A673 (cell line): ENCODE measurements around the gene CDKAL1. TPM values are rescaled to one million over a fixed set of nuclear protein-coding genes. Genes with fewer than 3 reads are reported as not detected.
"Not testable (repeated sequence)": the region's sequence is repeated elsewhere in the genome, so short reads cannot be mapped to it uniquely, and the experiment has no call there.

Source experiments
- BruUV-seq: library from RNA; stranded (reverse); fragments of 400-500 nt; replicated peaks from 2 replicates; lab custom pipeline; 2021; lab: Mats Ljungman, UMichigan
- CTCF ChIA-PET: fragments of 300-600 bp; sonication (Branson Sonifier 250); formaldehyde crosslinking; loops from one replicate; lab custom pipeline; 2022; ENCODE audit warnings: antibody characterized with exemption; lab: Charles Lee
- POLR2A ChIA-PET: fragments of 300-600 bp; sonication (Branson Sonifier 250); formaldehyde crosslinking; loops from one replicate; lab custom pipeline; 2022; ENCODE audit warnings: antibody characterized with exemption; ENCODE audit not compliant: low non-redundant PET; lab: Charles Lee
- DNase-seq: peaks from one replicate; pipeline ENCODE4 v3.0.0-alpha.2; 2015; ENCODE audit warnings: low spot score
- H3K27ac ChIP-seq: fragments of 200-600 bp; sonication (generic); 2 replicates; pipeline ENCODE4 v1.5.1; 2016; ENCODE audit warnings: mixed run types, low read depth, mild to moderate bottlenecking, mixed read lengths, antibody characterized with exemption, low read length; ENCODE audit not compliant: poor library complexity, severe bottlenecking
- H3K27me3 ChIP-seq: fragments of 200-600 bp; sonication (generic); replicated peaks from 2 replicates; pipeline ENCODE4 v1.6.1; 2017; ENCODE audit warnings: mixed run types, low read depth, mild to moderate bottlenecking, mixed read lengths, antibody characterized with exemption, low read length; ENCODE audit not compliant: insufficient read depth, poor library complexity
- H3K36me3 ChIP-seq: fragments of 200-600 bp; sonication (generic); 2 replicates; pipeline ENCODE4 v1.6.1; 2016; ENCODE audit warnings: mixed run types, mild to moderate bottlenecking, mixed read lengths, antibody characterized with exemption, low read length; ENCODE audit not compliant: insufficient read depth, poor library complexity, severe bottlenecking
- H3K4me1 ChIP-seq: fragments of 200-600 bp; sonication (generic); 2 replicates; pipeline ENCODE4 v1.6.1; 2017; ENCODE audit warnings: mixed run types, mild to moderate bottlenecking, mixed read lengths, antibody characterized with exemption, low read length; ENCODE audit not compliant: insufficient read depth, poor library complexity, severe bottlenecking
- H3K4me3 ChIP-seq: fragments of 200-600 bp; sonication (generic); 2 replicates; pipeline ENCODE4 v1.5.1; 2016; ENCODE audit warnings: low read depth, mixed run types, mild to moderate bottlenecking, mixed read lengths, low read length; ENCODE audit not compliant: poor library complexity, severe bottlenecking
- H3K9me3 ChIP-seq: fragments of 200-600 bp; sonication (generic); 2 replicates; pipeline ENCODE4 v1.6.1; 2016; ENCODE audit warnings: mixed run types, low read depth, mild to moderate bottlenecking, mixed read lengths, antibody characterized with exemption, low read length; ENCODE audit not compliant: poor library complexity, severe bottlenecking
- CTCF ChIP-seq: fragments of 300-800, 200-600 bp; sonication (generic); conservative IDR thresholded peaks from 2 replicates; pipeline ENCODE4 v1.5.1; 2017; ENCODE audit warnings: low read depth, mild to moderate bottlenecking, antibody characterized with exemption, low read length, moderate library complexity, mixed read lengths
- EZH2 ChIP-seq: fragments of 200-600 bp; sonication (generic); IDR thresholded peaks from 2 replicates; pipeline ENCODE4 v1.6.1; 2017; ENCODE audit warnings: borderline replicate concordance, low read depth, mild to moderate bottlenecking, mixed read lengths, antibody characterized with exemption, low read length; ENCODE audit not compliant: poor library complexity, severe bottlenecking
- intact Hi-C: fragments of 100-400 bp; cut with micrococcal nuclease; formaldehyde crosslinking; loops from one replicate; pipeline ENCODE4 v1.10.0; 2022; ENCODE audit not compliant: unreplicated experiment
- total RNA-seq: library from RNA; stranded (reverse); gene quantifications from 2 replicates; pipeline ENCODE4 v1.2.3, GENCODE V29; 2021

Gene CDKAL1
- total RNA-seq, 1 experiment from 2014 or later, result 35.5 TPM

- BruUV-seq, result no TSS peak
- TF ChIP-seq EZH2 (no peak), CTCF (no peak)
- intact Hi-C loops, result no loop called here
- Histone ChIP-seq H3K9me3 (no peaks in the 10 kb centered on the region), H3K4me1 (peaks cover 6% of the 10 kb centered on the region), H3K27ac (no peak overlapping the region), H3K4me3 (no peak overlapping the region), H3K36me3 (no peaks in the 10 kb centered on the region), H3K27me3 (no peaks in the 10 kb centered on the region)
- ChIA-PET CTCF (no interaction called here), POLR2A (no interaction called here)
- no peak for DNase-seq
Measured at GRCh38 chr6:20717743-20718142, 183.5 kb downstream of the CDKAL1 start.

- BruUV-seq, result no TSS peak
- CTCF ChIA-PET, result no interaction called here
- POLR2A ChIA-PET, result no interaction called here
- Histone ChIP-seq H3K27me3 (no peaks in the 10 kb centered on the region), H3K9me3 (no peaks in the 10 kb centered on the region), H3K4me1 (peaks cover 6% of the 10 kb centered on the region), H3K27ac (no peak overlapping the region), H3K4me3 (no peak overlapping the region), H3K36me3 (no peaks in the 10 kb centered on the region)
- DNase-seq, result no peak
- intact Hi-C loops, result no loop called here
- TF ChIP-seq EZH2 (no peak), CTCF (no peak)
Measured at GRCh38 chr6:20718705-20719653, 184.7 kb downstream of the CDKAL1 start.

- H3K4me1 ChIP-seq, result peaks cover 4% of the 10 kb centered on the region
- DNase-seq, result no peak
- no peak overlapping the region for H3K4me3 ChIP-seq
- POLR2A ChIA-PET, result no interaction called here
- H3K27ac ChIP-seq, result no peak overlapping the region
- intact Hi-C loops, result no loop called here
- CTCF ChIA-PET, result no interaction called here
- no peaks in the 10 kb centered on the region for H3K27me3 ChIP-seq
- H3K36me3 ChIP-seq, result no peaks in the 10 kb centered on the region
- TF ChIP-seq CTCF (no peak), EZH2 (no peak)
- BruUV-seq, result no TSS peak
- no peaks in the 10 kb centered on the region for H3K9me3 ChIP-seq
Measured at GRCh38 chr6:20719980-20720379, 185.7 kb downstream of the CDKAL1 start.

- H3K27me3 ChIP-seq, CTCF ChIA-PET, H3K4me3 ChIP-seq, H3K36me3 ChIP-seq, H3K27ac ChIP-seq, DNase-seq, H3K4me1 ChIP-seq, intact Hi-C loops, POLR2A ChIA-PET, H3K9me3 ChIP-seq, BruUV-seq: not testable (repeated sequence)
Measured at GRCh38 chr6:20721121-20721520, 186.9 kb downstream of the CDKAL1 start.
